Measurements from ENCODE around the gene ABHD2.

- no peak for TF ChIP-seq CTCF (IDR thresholded peaks at IDR 0.05; ENCODE audit: low read length)
- TF ChIP-seq EZH2 (optimal IDR thresholded peaks at IDR 0.05; ENCODE audit: low read depth, low read length), result no peak
- no peak for TF ChIP-seq EZH2phosphoT487 (IDR thresholded peaks at IDR 0.05; ENCODE audit: low read length)
These were observed 111.5 kb downstream of the ABHD2 start for GRCh38 chr15:89199746-89200145.

Measured in MM.1S (cell line).